ENCODE results near the gene PSMB4.
A peak's percentile ranks its signal among the peaks of the same experiment; 100 is the strongest.

Gene PSMB4

GRCh38 chr1:151443846-151444782 is 44.7 kb downstream of the PSMB4 start:
- DNase-seq (ENCODE audit: low spot score): peak; percentile 53

GRCh38 chr1:151444783-151445177 is 45.4 kb downstream of the PSMB4 start:
- DNase-seq (ENCODE audit: low spot score): no peak

- no peak for DNase-seq (ENCODE audit: low spot score)
Observed at GRCh38 chr1:151447696-151448095, 48.3 kb downstream of the PSMB4 start.

Data from putamen (tissue), 1 donor.